MCF 10A (cell line): ENCODE data around the gene TBC1D14. TPM values are rescaled to one million over a fixed set of nuclear protein-coding genes. Genes with fewer than 3 reads are reported as not detected.

Experiments
- BruUV-seq: library from RNA; stranded (reverse); fragments of 400-500 nt; replicated peaks from 2 replicates; lab custom pipeline; 2021; lab: Mats Ljungman, UMichigan
- CTCF ChIA-PET: fragments of 300-600 bp; sonication (Branson Sonifier 250); formaldehyde crosslinking; extraction: SDS; loops from one replicate; lab custom pipeline; 2021; ENCODE audit warnings: antibody characterized with exemption, inconsistent platforms; lab: Yijun Ruan, JAX
- POLR2A ChIA-PET: fragments of 300-600, 350-650 bp; sonication (Branson Sonifier 250); formaldehyde crosslinking; extraction: SDS; loops from one replicate; lab custom pipeline; 2020; ENCODE audit warnings: antibody characterized with exemption, inconsistent platforms; lab: Yijun Ruan, JAX
- DNase-seq: peaks from one replicate; pipeline ENCODE4 v3.0.0-alpha.2; 2018; ENCODE audit not compliant: unreplicated experiment
- H3K27ac Mint-ChIP-seq: one replicate; pipeline ENCODE4 v1.8.0; 2022; ENCODE audit warnings: mild to moderate bottlenecking, low read depth, mixed read lengths; ENCODE audit not compliant: unreplicated experiment
- H3K27me3 Mint-ChIP-seq: one replicate; pipeline ENCODE4 v1.8.0; 2022; ENCODE audit warnings: mixed read lengths; ENCODE audit not compliant: insufficient read depth, unreplicated experiment
- H3K36me3 Mint-ChIP-seq: one replicate; pipeline ENCODE4 v1.8.0; 2022; ENCODE audit warnings: mild to moderate bottlenecking, moderate library complexity, mixed read lengths; ENCODE audit not compliant: insufficient read depth, unreplicated experiment
- H3K4me1 Mint-ChIP-seq: one replicate; pipeline ENCODE4 v1.8.0; 2022; ENCODE audit warnings: mixed read lengths; ENCODE audit not compliant: insufficient read depth, unreplicated experiment
- H3K4me3 Mint-ChIP-seq: one replicate; pipeline ENCODE4 v1.8.0; 2022; ENCODE audit warnings: mild to moderate bottlenecking, moderate library complexity, mixed read lengths; ENCODE audit not compliant: unreplicated experiment
- H3K9me3 Mint-ChIP-seq: one replicate; pipeline ENCODE4 v1.8.0; 2022; ENCODE audit warnings: mixed read lengths; ENCODE audit not compliant: unreplicated experiment
- intact Hi-C: fragments of 100-400 bp; cut with micrococcal nuclease; formaldehyde crosslinking; loops from 2 replicates; pipeline ENCODE4 v1.14.1; 2022
- total RNA-seq: library from RNA; stranded (reverse); gene quantifications from 2 replicates; pipeline ENCODE4 v1.2.3, GENCODE V29; 2022
- TF ChIP-seq, protein P1 (sequence below): fragments of 200-600 bp; IDR thresholded peaks from one replicate; pipeline ENCODE4 v1.8.0; 2022; ENCODE audit warnings: antibody characterized with exemption, mild to moderate bottlenecking; ENCODE audit not compliant: unreplicated experiment

TBC1D14 gene
- total RNA-seq, 1 experiment from 2014 or later = 55.1 TPM

- DNase-seq = no peak
- POLR2A ChIA-PET = interaction anchor here (0.7 to 1.6 kb wide), 4 partner anchors 21 to 889 kb away, joined by 3 to 4 read pairs (median 3); no protein-coding TSS in a partner anchor
- CTCF ChIA-PET = interaction anchor here (0.5 to 6.7 kb wide), 5 partner anchors 12 to 218 kb away, joined by 3 to 67 read pairs (median 7); no protein-coding TSS in a partner anchor
- Mint-ChIP-seq H3K36me3 (peaks cover 18% of the 10 kb centered on the region), H3K27ac (no peak overlapping the region), H3K4me1 (peaks cover 10% of the 10 kb centered on the region), H3K4me3 (no peak overlapping the region), H3K9me3 (no peaks in the 10 kb centered on the region), H3K27me3 (no peaks in the 10 kb centered on the region)
- TF ChIP-seq, protein P1, sequence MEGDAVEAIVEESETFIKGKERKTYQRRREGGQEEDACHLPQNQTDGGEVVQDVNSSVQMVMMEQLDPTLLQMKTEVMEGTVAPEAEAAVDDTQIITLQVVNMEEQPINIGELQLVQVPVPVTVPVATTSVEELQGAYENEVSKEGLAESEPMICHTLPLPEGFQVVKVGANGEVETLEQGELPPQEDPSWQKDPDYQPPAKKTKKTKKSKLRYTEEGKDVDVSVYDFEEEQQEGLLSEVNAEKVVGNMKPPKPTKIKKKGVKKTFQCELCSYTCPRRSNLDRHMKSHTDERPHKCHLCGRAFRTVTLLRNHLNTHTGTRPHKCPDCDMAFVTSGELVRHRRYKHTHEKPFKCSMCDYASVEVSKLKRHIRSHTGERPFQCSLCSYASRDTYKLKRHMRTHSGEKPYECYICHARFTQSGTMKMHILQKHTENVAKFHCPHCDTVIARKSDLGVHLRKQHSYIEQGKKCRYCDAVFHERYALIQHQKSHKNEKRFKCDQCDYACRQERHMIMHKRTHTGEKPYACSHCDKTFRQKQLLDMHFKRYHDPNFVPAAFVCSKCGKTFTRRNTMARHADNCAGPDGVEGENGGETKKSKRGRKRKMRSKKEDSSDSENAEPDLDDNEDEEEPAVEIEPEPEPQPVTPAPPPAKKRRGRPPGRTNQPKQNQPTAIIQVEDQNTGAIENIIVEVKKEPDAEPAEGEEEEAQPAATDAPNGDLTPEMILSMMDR = no peak
- BruUV-seq = no TSS peak
- intact Hi-C loops = no loop called here
Observed at GRCh38 chr4:6887591-6888371, 21.8 kb upstream of the TBC1D14 start.

DNA sequence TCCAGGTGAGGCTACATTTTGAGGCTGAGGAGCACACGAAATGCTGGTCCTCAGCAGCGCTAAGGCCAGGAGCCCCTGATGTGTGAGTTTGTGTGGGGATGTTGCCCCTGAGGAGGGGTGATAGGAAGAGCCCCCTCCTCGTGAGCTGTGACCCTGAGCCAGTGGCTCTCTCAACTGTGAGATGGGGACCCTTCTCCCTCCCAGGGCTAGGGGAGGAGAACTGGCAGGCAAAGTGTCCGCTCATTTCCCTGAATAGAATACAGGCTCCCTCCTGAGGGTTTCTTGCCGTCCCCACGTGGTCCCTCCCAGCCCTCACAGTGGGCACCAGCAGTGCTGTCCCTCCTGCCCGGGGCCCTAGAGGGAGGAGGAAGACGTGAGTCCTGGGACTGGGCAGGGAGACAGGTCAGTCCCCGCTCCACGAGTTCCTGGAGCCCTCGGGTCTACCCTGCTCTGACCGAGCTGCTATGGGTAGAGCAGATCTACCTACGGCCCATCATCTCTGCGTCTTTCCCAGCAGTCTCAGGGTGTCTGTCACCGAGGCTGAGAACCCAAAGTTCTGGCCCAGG is 21.0 kb upstream of the TBC1D14 start:
- no peaks in the 10 kb centered on the region for H3K9me3 Mint-ChIP-seq
- H3K4me1 Mint-ChIP-seq = peaks cover 10% of the 10 kb centered on the region
- no peak overlapping the region for H3K4me3 Mint-ChIP-seq
- H3K27me3 Mint-ChIP-seq = no peaks in the 10 kb centered on the region
- no TSS peak for BruUV-seq
- no peak for DNase-seq
- TF ChIP-seq, protein P1 = no peak
- ChIA-PET CTCF (interaction anchor here (6.7 kb wide), 1 partner anchor 15 kb away, joined by 67 read pairs; no protein-coding TSS in a partner anchor), POLR2A (no interaction called here)
- peaks cover 11% of the 10 kb centered on the region for H3K36me3 Mint-ChIP-seq
- intact Hi-C loops = no loop called here
- no peak overlapping the region for H3K27ac Mint-ChIP-seq

GRCh38 chr4:6889101-6889735 is 20.4 kb upstream of the TBC1D14 start:
- no TSS peak for BruUV-seq
- peaks cover 11% of the 10 kb centered on the region for H3K36me3 Mint-ChIP-seq
- TF ChIP-seq, protein P1 = no peak
- H3K27me3 Mint-ChIP-seq = no peaks in the 10 kb centered on the region
- ChIA-PET POLR2A (no interaction called here), CTCF (no interaction called here)
- H3K27ac Mint-ChIP-seq = no peak overlapping the region
- no peak overlapping the region for H3K4me3 Mint-ChIP-seq
- intact Hi-C loops = no loop called here
- H3K9me3 Mint-ChIP-seq = no peaks in the 10 kb centered on the region
- DNase-seq = no peak
- H3K4me1 Mint-ChIP-seq = peaks cover 10% of the 10 kb centered on the region
